HCT116 (cell line): Measurements from ENCODE around the gene TUBB4B. TPM values are rescaled to one million over a fixed set of nuclear protein-coding genes. Genes with fewer than 3 reads are reported as not detected.

Source experiments
- ATAC-seq: fragments of 200-7000 bp; cut with Tn5 transposase; 2 replicates; pipeline ENCODE4 v1.9.1; 2020; ENCODE audit warnings: mild to moderate bottlenecking, moderate library complexity
- BruUV-seq: library from RNA; stranded (reverse); fragments of 400-500 nt; replicated peaks from 2 replicates; lab custom pipeline; 2021; lab: Mats Ljungman, UMichigan
- CTCF ChIA-PET: fragments of 300-600 bp; sonication (Branson Sonifier 250); formaldehyde crosslinking; loops from one replicate; lab custom pipeline; 2021; ENCODE audit warnings: antibody characterized with exemption; lab: Charles Lee
- POLR2A ChIA-PET: fragments of 300-600, 350-600 bp; sonication (Branson Sonifier 250); formaldehyde crosslinking; loops from one replicate; lab custom pipeline; 2021; ENCODE audit warnings: antibody characterized with exemption; lab: Charles Lee
- RAD21 ChIA-PET, 2 experiments: fragments of 300-600 bp; sonication (Branson Sonifier 250); formaldehyde crosslinking; loops; one replicate each; lab custom pipeline; 2023; ENCODE audit warnings: low total read pairs in 2 of 2; ENCODE audit not compliant: uncharacterized antibody in 2 of 2, unreplicated experiment in 2 of 2, low non-redundant PET in 1 of 2; lab: Charles Lee
- DNase-seq: peaks from one replicate; pipeline ENCODE4 v3.0.0-alpha.2; 2010; ENCODE audit warnings: low read depth, low spot score
- H2AFZ ChIP-seq: fragments of 200-600 bp; shearing (Covaris generic), sonication (generic); 2 replicates; pipeline ENCODE4 v1.6.1; 2017; ENCODE audit warnings: low read depth, mixed run types, mixed read lengths, antibody characterized with exemption, low read length; ENCODE audit not compliant: poor library complexity, severe bottlenecking
- H3K27ac ChIP-seq: 2 replicates; pipeline ENCODE4 v1.5.1; 2012; ENCODE audit warnings: low read depth, low read length
- H3K27me3 ChIP-seq: fragments of 200-600 bp; sonication (generic); 2 replicates; pipeline ENCODE4 v1.6.1; 2016; ENCODE audit warnings: mixed run types, low read length, mixed read lengths; ENCODE audit not compliant: insufficient read depth
- H3K36me3 ChIP-seq, 2 experiments: fragments of 200-500 bp in 1 of 2; fragments of 200-600 bp in 1 of 2; sonication (Bioruptor generic) in 1 of 2; sonication (generic) in 1 of 2; 2 replicates each; pipeline versions ENCODE4 v1.5.1 to v1.6.1; 2014 to 2016; ENCODE audit warnings: low read length in 2 of 2, inconsistent platforms in 1 of 2, mixed read lengths in 1 of 2, mixed run types in 1 of 2; ENCODE audit not compliant: insufficient read depth in 2 of 2, control insufficient read depth in 1 of 2
- H3K4me1 ChIP-seq, 2 experiments: fragments of 200-600 bp in 1 of 2; sonication (generic) in 1 of 2; 2 replicates each; pipeline versions ENCODE4 v1.5.1 to v1.6.1; 2012 to 2017; ENCODE audit warnings: low read length in 2 of 2, inconsistent platforms in 1 of 2, mild to moderate bottlenecking in 1 of 2, mixed read lengths in 1 of 2, mixed run types in 1 of 2, moderate library complexity in 1 of 2; ENCODE audit not compliant: insufficient read depth in 2 of 2, control insufficient read depth in 1 of 2
- H3K4me2 ChIP-seq: fragments of 200-600 bp; sonication (generic); 2 replicates; pipeline ENCODE4 v1.6.1; 2017; ENCODE audit warnings: mixed run types, low read length, mixed read lengths
- H3K4me3 ChIP-seq, 2 experiments: fragments of 200-600 bp in 1 of 2; sonication (generic) in 1 of 2; replicated peaks in 1 of 2; 2 replicates each; pipeline ENCODE4 v1.5.1; 2011 to 2016; ENCODE audit warnings: low read length in 2 of 2, control low read depth in 1 of 2, low read depth in 1 of 2, mild to moderate bottlenecking in 1 of 2, mixed read lengths in 1 of 2, mixed run types in 1 of 2
- H3K79me2 ChIP-seq: fragments of 200-600 bp; sonication (generic); 2 replicates; pipeline ENCODE4 v1.6.1; 2017; ENCODE audit warnings: mild to moderate bottlenecking, mixed run types, low read length, moderate library complexity, mixed read lengths; ENCODE audit not compliant: insufficient read depth
- H3K9ac ChIP-seq: fragments of 200-600 bp; sonication (generic); 2 replicates; pipeline ENCODE4 v1.6.1; 2016; ENCODE audit warnings: low read length, mixed read lengths
- H3K9me2 ChIP-seq: fragments of 200-600 bp; sonication (generic), shearing (Covaris generic); 2 replicates; pipeline ENCODE4 v1.6.1; 2017; ENCODE audit warnings: mixed run types, mild to moderate bottlenecking, moderate library complexity; ENCODE audit not compliant: insufficient read depth
- H3K9me3 ChIP-seq, 2 experiments: fragments of 200-500 bp in 1 of 2; fragments of 200-600 bp in 1 of 2; sonication (Bioruptor generic) in 1 of 2; sonication (generic) in 1 of 2; 2 replicates each; pipeline ENCODE4 v1.6.1; 2014 to 2017; ENCODE audit warnings: low read length in 2 of 2, mixed read lengths in 2 of 2, inconsistent platforms in 1 of 2, low read depth in 1 of 2, mild to moderate bottlenecking in 1 of 2, mixed run types in 1 of 2, moderate library complexity in 1 of 2; ENCODE audit not compliant: control insufficient read depth in 1 of 2, insufficient read depth in 1 of 2
- H4K20me1 ChIP-seq: fragments of 200-600 bp; sonication (generic), shearing (Covaris generic); 2 replicates; pipeline ENCODE4 v1.6.1; 2017; ENCODE audit warnings: mixed run types, mild to moderate bottlenecking, moderate library complexity; ENCODE audit not compliant: insufficient read depth
- ELF1 ChIP-seq: IDR thresholded peaks from 2 replicates; pipeline ENCODE4 v1.6.1; 2012; ENCODE audit warnings: low read depth, borderline replicate concordance
- JUND ChIP-seq: IDR thresholded peaks from 2 replicates; pipeline ENCODE4 v1.6.1; 2012
- RAD21 ChIP-seq: IDR thresholded peaks from 2 replicates; pipeline ENCODE4 v1.6.1; 2012; ENCODE audit warnings: low read depth, mild to moderate bottlenecking
- SRF ChIP-seq: IDR thresholded peaks from 2 replicates; pipeline ENCODE4 v1.6.1; 2012; ENCODE audit warnings: low read depth
- ZFX ChIP-seq: fragments of 450-650 bp; IDR thresholded peaks from 2 replicates; pipeline ENCODE4 v1.6.1; 2017
- ZNF274 ChIP-seq: fragments of 200-500 bp; sonication (Bioruptor generic); IDR thresholded peaks from 2 replicates; pipeline ENCODE4 v1.6.1; 2014; ENCODE audit warnings: mild to moderate bottlenecking, low read depth, low read length, inconsistent platforms
- intact Hi-C: fragments of 100-400 bp; cut with micrococcal nuclease; formaldehyde crosslinking; loops from 2 replicates; pipeline ENCODE4 v1.10.0; 2022
- total RNA-seq: library from RNA; stranded (reverse); gene quantifications from one replicate; pipeline ENCODE4 v1.2.1, GENCODE V29; 2021; ENCODE audit not compliant: unreplicated experiment
- TF ChIP-seq, protein P1 (sequence below), 3 experiments: fragments of 200-600 bp in 1 of 3; sonication (generic) in 1 of 3; IDR thresholded peaks in 2 of 3; conservative IDR thresholded peaks in 1 of 3; 2 replicates each; pipeline ENCODE4 v1.5.1; 2012 to 2017; ENCODE audit warnings: low read depth in 2 of 3, low read length in 2 of 3, antibody characterized with exemption in 1 of 3, borderline replicate concordance in 1 of 3, control low read depth in 1 of 3, mild to moderate bottlenecking in 1 of 3, mixed read lengths in 1 of 3, mixed run types in 1 of 3, moderate library complexity in 1 of 3; ENCODE audit not compliant: insufficient read depth in 1 of 3
- TF ChIP-seq, protein P2 (sequence below): IDR thresholded peaks from 2 replicates; pipeline ENCODE4 v1.6.1; 2012
- TF ChIP-seq, protein P3 (sequence below): IDR thresholded peaks from 2 replicates; pipeline ENCODE4 v1.6.1; 2012
- TF ChIP-seq, protein P4 (sequence below): IDR thresholded peaks from 2 replicates; pipeline ENCODE4 v1.6.1; 2011; ENCODE audit warnings: mild to moderate bottlenecking, low read length, moderate library complexity; ENCODE audit not compliant: insufficient replicate concordance; ENCODE audit errors: extremely low read depth

Gene TUBB4B
- total RNA-seq, 1 experiment from 2014 or later: 502 TPM

DNA sequence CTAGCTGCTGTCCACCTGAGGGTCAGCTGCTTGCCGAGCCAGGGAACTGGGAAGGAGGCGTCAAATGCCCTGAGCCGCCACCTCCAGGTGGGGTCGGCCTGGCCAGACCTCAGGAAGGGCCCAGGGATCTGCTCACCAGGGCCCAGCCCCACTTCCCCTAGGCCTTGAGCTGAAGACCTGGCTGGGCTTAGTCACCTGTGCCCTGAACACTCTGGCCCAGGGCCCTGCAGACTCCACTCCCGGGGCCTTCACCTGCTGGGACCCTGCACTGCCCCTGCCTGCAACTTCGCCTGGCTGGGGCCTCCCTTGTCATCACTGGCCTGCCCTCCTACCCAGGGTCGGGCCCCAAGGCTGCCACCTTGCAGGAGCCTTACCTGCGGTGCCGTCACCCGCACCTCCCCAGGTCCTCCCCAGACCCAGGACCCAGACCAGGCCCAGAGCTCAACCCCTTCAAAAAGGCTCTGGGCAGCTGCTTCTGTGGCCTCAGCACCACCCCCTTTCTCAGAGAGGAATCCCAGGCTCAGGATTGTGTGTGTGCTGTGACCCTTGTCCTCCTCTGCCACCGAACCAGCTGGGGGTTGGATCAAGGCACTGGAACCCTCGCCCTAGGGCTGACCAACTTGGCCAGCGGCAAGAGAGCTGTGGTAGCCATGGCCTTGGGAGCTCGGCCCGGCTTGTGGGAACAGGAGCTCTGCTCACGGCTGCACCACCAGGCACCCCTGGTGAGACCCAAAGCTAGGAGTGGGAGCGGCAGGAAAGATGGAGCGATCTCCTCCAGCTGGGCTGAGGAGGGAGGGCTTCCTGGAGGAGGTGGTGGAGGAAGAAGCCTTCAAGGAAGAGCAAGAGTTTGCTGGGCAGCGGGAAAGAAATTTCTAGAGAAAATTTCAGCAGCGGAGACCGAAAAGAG lies 12.9 kb downstream of the TUBB4B start:
- Histone ChIP-seq H3K4me1 (peaks cover 21 to 42% of the 10 kb centered on the region in 2 experiments), H3K27me3 (no peaks in the 10 kb centered on the region), H3K4me2 (peak overlapping the region; percentile 93), H3K79me2 (peaks cover 32% of the 10 kb centered on the region), H3K36me3 (peaks cover 13 to 18% of the 10 kb centered on the region in 2 experiments), H3K27ac (peak overlapping the region; percentile 91)
- BruUV-seq: TSS peak; percentile 47
- no peak for DNase-seq
- TF ChIP-seq ZFX (peak; percentile 26; the same call in 1 of the 2 replicates), SRF (no peak)
- TF ChIP-seq, all 23 proteins: peak for 1
- intact Hi-C loops: no loop called here
- peak overlapping the region; percentile 88 for H3K9ac ChIP-seq
- H3K4me3 ChIP-seq: peak overlapping the region; percentile 78 to 100
- ChIA-PET CTCF (interaction anchor here (1.0 to 1.5 kb wide), 7 partner anchors 13 to 187 kb away, joined by 3 to 6 read pairs (median 4); partner anchors contain the start of genes ANAPC2, NRARP, SSNA1 and TUBB4B), RAD21 (no interaction called here), POLR2A (interaction anchor here (0.6 to 5.9 kb wide), 4 partner anchors 10 to 63 kb away, joined by 3 to 39 read pairs (median 9); partner anchors contain the start of gene TUBB4B)
- no peaks in the 10 kb centered on the region for H3K9me3 ChIP-seq
- no peak overlapping the region for H2AFZ ChIP-seq
- no peaks in the 10 kb centered on the region for H4K20me1 ChIP-seq
- H3K9me2 ChIP-seq: no peaks in the 10 kb centered on the region
- ATAC-seq: no peak

DNA sequence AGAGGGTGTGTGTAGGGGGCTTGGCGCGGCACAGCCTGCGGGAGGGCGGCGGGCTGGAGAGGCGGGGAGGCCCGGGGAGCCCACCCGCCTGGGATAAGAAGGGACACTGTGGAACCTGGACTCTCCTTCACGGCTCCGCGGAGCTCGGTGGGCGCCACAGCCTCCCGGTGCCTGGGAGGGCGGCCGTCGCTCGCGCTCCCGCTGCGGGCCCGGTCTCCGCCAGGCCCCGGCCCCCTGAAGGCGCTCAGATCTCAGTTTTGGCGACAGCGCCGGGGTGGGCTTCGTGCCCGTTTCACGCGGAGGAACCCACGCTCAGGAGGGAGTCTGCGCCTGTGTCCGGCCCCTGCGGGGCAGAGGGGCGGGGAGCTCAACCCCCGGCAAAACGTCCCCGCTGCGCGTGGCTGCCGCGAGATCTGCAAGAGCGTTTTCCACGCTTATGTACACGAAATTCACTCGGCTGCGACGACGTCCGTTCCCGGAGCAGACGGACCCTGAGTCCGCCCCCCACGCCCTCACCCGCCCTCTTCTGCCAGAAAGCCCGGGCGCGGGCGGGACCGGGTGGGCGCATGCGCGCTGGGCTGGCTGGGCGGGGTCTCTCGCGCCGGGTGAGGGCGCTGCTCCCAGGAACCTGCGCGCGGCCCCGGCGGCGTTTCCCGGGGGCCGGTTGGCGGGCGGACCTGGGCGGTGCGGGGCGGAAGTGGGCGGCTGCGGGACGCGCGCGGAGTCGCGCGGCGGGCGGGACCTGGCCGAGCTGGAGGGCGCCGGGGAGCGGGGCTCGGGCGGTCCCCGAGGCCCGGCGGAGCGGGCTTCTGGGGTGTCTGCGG lies 13.7 kb downstream of the TUBB4B start, which contains the start of gene NELFB:
Gene NELFB (plus strand): TSS at position 704 of the 824 bp plus-strand sequence.
- Histone ChIP-seq H3K79me2 (peaks cover 36% of the 10 kb centered on the region), H3K27me3 (no peaks in the 10 kb centered on the region), H3K4me2 (peak within 1 kb of the TSS; percentile 93), H3K4me3 (peak within 1 kb of the TSS; percentile 97 to 100), H3K36me3 (peaks cover 17 to 22% of the 10 kb centered on the region in 2 experiments), H3K9ac (peak within 1 kb of the TSS; percentile 88), H4K20me1 (no peaks in the 10 kb centered on the region), H3K4me1 (peaks cover 21 to 42% of the 10 kb centered on the region in 2 experiments), H3K9me2 (no peaks in the 10 kb centered on the region), H2AFZ (peak within 1 kb of the TSS; percentile 45), H3K9me3 (no peaks in the 10 kb centered on the region), H3K27ac (peak within 1 kb of the TSS; percentile 91)
- BruUV-seq: no TSS peak
- intact Hi-C loops: loop anchor here (1.0 kb wide), 1 partner anchor 14 kb away; the partner anchor contains the start of gene TUBB4B
- POLR2A ChIA-PET: interaction anchor here (0.6 to 5.9 kb wide), 5 partner anchors 10 to 64 kb away, joined by 3 to 39 read pairs (median 5); partner anchors contain the start of genes TOR4A and TUBB4B
- CTCF ChIA-PET: interaction anchor here (1.0 to 1.5 kb wide), 6 partner anchors 14 to 187 kb away, joined by 3 to 6 read pairs (median 4); partner anchors contain the start of genes ANAPC2, NRARP, SSNA1 and TUBB4B
- RAD21 ChIA-PET: no interaction called here
- ATAC-seq (peak; percentile 86), DNase-seq (no peak)
- TF ChIP-seq, protein P1, sequence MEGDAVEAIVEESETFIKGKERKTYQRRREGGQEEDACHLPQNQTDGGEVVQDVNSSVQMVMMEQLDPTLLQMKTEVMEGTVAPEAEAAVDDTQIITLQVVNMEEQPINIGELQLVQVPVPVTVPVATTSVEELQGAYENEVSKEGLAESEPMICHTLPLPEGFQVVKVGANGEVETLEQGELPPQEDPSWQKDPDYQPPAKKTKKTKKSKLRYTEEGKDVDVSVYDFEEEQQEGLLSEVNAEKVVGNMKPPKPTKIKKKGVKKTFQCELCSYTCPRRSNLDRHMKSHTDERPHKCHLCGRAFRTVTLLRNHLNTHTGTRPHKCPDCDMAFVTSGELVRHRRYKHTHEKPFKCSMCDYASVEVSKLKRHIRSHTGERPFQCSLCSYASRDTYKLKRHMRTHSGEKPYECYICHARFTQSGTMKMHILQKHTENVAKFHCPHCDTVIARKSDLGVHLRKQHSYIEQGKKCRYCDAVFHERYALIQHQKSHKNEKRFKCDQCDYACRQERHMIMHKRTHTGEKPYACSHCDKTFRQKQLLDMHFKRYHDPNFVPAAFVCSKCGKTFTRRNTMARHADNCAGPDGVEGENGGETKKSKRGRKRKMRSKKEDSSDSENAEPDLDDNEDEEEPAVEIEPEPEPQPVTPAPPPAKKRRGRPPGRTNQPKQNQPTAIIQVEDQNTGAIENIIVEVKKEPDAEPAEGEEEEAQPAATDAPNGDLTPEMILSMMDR (IDR thresholded peaks at IDR 0.05 in 2 of 3, conservative IDR thresholded peaks at IDR 0.05 in 1 of 3; ENCODE audit: borderline replicate concordance in 1 of 3, insufficient read depth in 1 of 3, low read depth in 2 of 3, low read length in 2 of 3): no peak
- no peak for TF ChIP-seq RAD21
- TF ChIP-seq, protein P2, sequence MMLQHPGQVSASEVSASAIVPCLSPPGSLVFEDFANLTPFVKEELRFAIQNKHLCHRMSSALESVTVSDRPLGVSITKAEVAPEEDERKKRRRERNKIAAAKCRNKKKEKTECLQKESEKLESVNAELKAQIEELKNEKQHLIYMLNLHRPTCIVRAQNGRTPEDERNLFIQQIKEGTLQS: no peak
- TF ChIP-seq JUND: no peak
- TF ChIP-seq ELF1: no peak
- TF ChIP-seq ZNF274: no peak
- no peak for TF ChIP-seq SRF
- TF ChIP-seq, protein P3, sequence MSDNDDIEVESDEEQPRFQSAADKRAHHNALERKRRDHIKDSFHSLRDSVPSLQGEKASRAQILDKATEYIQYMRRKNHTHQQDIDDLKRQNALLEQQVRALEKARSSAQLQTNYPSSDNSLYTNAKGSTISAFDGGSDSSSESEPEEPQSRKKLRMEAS: no peak
- TF ChIP-seq, protein P4, sequence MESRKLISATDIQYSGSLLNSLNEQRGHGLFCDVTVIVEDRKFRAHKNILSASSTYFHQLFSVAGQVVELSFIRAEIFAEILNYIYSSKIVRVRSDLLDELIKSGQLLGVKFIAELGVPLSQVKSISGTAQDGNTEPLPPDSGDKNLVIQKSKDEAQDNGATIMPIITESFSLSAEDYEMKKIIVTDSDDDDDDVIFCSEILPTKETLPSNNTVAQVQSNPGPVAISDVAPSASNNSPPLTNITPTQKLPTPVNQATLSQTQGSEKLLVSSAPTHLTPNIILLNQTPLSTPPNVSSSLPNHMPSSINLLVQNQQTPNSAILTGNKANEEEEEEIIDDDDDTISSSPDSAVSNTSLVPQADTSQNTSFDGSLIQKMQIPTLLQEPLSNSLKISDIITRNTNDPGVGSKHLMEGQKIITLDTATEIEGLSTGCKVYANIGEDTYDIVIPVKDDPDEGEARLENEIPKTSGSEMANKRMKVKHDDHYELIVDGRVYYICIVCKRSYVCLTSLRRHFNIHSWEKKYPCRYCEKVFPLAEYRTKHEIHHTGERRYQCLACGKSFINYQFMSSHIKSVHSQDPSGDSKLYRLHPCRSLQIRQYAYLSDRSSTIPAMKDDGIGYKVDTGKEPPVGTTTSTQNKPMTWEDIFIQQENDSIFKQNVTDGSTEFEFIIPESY: peak; percentile 21
